Measurements from ENCODE around the gene SSTR1. TPM values are rescaled to one million over a fixed set of nuclear protein-coding genes. Genes with fewer than 3 reads are reported as not detected.

Gene SSTR1
- total and polyA plus RNA-seq, 2 of the 13 experiments (the other 11 are each of a cell fraction or from before 2014, with no cell fraction given) = 0.04 TPM

- TF ChIP-seq SAFB2 (CRISPR knock-in tag; IDR thresholded peaks at IDR 0.05; ENCODE audit: borderline replicate concordance, low read depth) = no peak
- TF ChIP-seq, protein P1, sequence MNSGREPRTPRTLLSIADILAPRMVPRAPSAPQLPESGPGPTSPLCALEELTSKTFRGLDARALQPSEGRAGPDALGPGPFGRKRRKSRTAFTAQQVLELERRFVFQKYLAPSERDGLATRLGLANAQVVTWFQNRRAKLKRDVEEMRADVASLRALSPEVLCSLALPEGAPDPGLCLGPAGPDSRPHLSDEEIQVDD (CRISPR knock-in tag; IDR thresholded peaks at IDR 0.05; ENCODE audit: borderline replicate concordance) = no peak
- TF ChIP-seq MEF2D (CRISPR knock-in tag; IDR thresholded peaks at IDR 0.05) = peak; percentile 44; the same call in 1 of the 2 replicates
- no peak for TF ChIP-seq ELF1 (CRISPR knock-in tag; IDR thresholded peaks at IDR 0.05)
- no peak for TF ChIP-seq PRDM15 (CRISPR knock-in tag; IDR thresholded peaks at IDR 0.05)
- TF ChIP-seq TGIF2 (CRISPR knock-in tag; IDR thresholded peaks at IDR 0.05) = no peak
- TF ChIP-seq ZNF646 (CRISPR knock-in tag; IDR thresholded peaks at IDR 0.05) = no peak
- no peak for TF ChIP-seq SP4 (CRISPR knock-in tag; IDR thresholded peaks at IDR 0.05)
- no peak for TF ChIP-seq ATF1 (CRISPR knock-in tag; IDR thresholded peaks at IDR 0.05)
- TF ChIP-seq HNRNPLL (IDR thresholded peaks at IDR 0.05; ENCODE audit: low read depth, low read length, poor library complexity, severe bottlenecking) = peak; percentile 87
- TF ChIP-seq HINFP (CRISPR knock-in tag; IDR thresholded peaks at IDR 0.05; ENCODE audit: low read depth) = 0 out of 2 replicates have a peak, but pooled peaks have one; percentile 16
- no peak for TF ChIP-seq SIX4 (CRISPR knock-in tag; IDR thresholded peaks at IDR 0.05)
- TF ChIP-seq U2AF1 (optimal IDR thresholded peaks at IDR 0.05; ENCODE audit: low read depth, low read length) = peak; percentile 63
- TF ChIP-seq HNF4A (CRISPR knock-in tag; IDR thresholded peaks at IDR 0.05) = peak; percentile 77
Observed at GRCh38 chr14:38207736-38208617, at the start of gene SSTR1 (continued).

Data from HepG2 (cell line).